ENCODE results near the gene MLX.

- TF ChIP-seq GATA3 (IDR thresholded peaks at IDR 0.05; ENCODE audit: low read depth, low read length) (no peak), GATA2 (IDR thresholded peaks at IDR 0.05; ENCODE audit: low read depth, low read length) (no peak)
Measured at GRCh38 chr17:42521666-42522262, 45.1 kb upstream of the MLX start.
